Activated T-cell treated with anti-CD3 and anti-CD28 coated beads, Interleukin-2, amount 50 U/mL, for 72 hours (primary cell): ENCODE data around the gene ATXN7. TPM values are rescaled to one million over a fixed set of nuclear protein-coding genes. Genes with fewer than 3 reads are reported as not detected.

ENCODE experiments used
- ATAC-seq, 2 donors: fragments of 150-1000 bp; cut with Tn5 transposase; replicated peaks in 1 of 2; 2 replicates each; pipeline ENCODE4 v1.10.0; 2021; ENCODE audit warnings: moderate library complexity in 2 of 2, mild to moderate bottlenecking in 1 of 2
- DNase-seq, 2 donors: peaks; one replicate each; pipeline ENCODE4 v3.0.0; 2021 to 2022; ENCODE audit warnings: mixed read lengths in 1 of 2
- H3K27ac Mint-ChIP-seq: one replicate; pipeline ENCODE4 v1.8.0; 2022; ENCODE audit warnings: mild to moderate bottlenecking, moderate library complexity, mixed read lengths
- H3K27me3 Mint-ChIP-seq: one replicate; pipeline ENCODE4 v1.8.0; 2022; ENCODE audit warnings: low read depth, mixed read lengths
- H3K36me3 Mint-ChIP-seq, 2 donors: one replicate each; pipeline ENCODE4 v1.8.0; 2022; ENCODE audit warnings: mixed read lengths in 2 of 2, mild to moderate bottlenecking in 1 of 2; ENCODE audit not compliant: insufficient read depth in 2 of 2
- H3K4me1 Mint-ChIP-seq: one replicate; pipeline ENCODE4 v1.8.0; 2022; ENCODE audit warnings: low read depth, mixed read lengths
- H3K4me3 Mint-ChIP-seq, 2 donors: one replicate each; pipeline ENCODE4 v1.8.0; 2022; ENCODE audit warnings: mild to moderate bottlenecking in 2 of 2, mixed read lengths in 2 of 2, moderate library complexity in 2 of 2
- H3K9me3 Mint-ChIP-seq, 2 donors: one replicate each; pipeline ENCODE4 v1.8.0; 2022; ENCODE audit warnings: mixed read lengths in 2 of 2
- total RNA-seq, 2 donors: library from RNA; stranded (reverse); gene quantifications; one replicate each; pipeline ENCODE4 v1.2.3, GENCODE V29; 2022

ATXN7 gene
- total RNA-seq, 2 donors from 2014 or later = 49.9 to 51.3 TPM

DNA sequence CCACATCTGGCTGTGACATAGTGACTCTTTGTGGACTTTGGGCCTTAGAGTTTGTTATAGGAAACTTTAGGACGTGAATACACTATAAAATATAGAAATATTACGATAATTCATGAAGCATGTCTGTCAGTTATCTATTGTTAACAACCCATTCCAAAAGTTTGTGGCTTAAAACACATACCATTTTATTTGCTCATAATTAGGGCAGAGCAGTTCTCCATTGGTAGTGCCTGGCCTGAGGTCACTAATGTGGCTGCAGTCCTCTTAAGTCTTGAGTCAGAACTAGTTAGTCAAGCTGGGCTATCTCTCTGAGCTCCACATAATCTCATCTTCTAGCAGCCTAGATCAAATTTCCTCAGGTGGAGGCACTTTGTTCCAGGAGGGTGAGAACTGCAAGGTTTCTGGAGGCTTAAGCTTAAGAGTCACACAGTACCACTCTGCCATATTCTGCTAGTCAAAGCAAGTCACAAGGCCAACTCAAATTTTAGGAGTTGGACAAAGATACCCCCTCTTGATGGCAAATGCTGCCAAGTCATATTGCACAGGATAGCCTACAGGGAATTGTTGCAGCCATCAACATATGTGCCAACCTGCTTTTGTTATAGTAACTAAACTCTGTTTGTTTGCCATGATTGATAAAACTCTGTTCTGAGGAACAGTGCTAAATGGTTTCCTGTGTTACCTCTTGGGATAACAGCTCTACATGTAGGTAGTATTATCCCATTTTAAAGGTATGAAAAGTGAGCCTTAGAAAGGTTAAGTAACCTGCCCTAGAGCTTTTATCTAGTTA lies 8.7 kb downstream of the ATXN7 start:
- Mint-ChIP-seq H3K36me3 (peaks cover 0 to 3% of the 10 kb centered on the region in 2 donors), H3K27me3 (no peaks in the 10 kb centered on the region), H3K9me3 (no peaks in the 10 kb centered on the region), H3K4me1 (peaks cover 41% of the 10 kb centered on the region), H3K27ac (no peak overlapping the region), H3K4me3 (no peak overlapping the region)
- no peak for DNase-seq
- no peak for ATAC-seq

DNA sequence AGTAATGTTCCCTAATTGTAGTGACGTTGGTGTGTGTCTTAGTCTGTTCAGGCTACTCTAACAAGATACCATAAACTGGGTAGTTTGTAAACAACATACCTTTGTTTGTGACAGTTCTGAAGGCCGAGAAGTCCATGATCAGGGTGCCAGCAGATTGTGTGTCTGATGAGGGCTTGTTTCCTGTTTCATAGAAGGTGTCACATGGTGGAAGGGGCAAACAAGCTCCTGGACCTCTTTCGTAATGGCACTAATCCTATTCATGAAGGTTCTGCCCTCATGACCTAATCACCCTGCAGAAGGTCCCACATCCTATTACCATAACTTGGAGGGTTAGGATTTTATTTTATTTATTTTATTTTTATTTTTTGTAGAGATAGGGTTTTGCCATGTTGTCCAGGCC lies 11.1 kb downstream of the ATXN7 start:
- H3K27ac Mint-ChIP-seq = no peak overlapping the region
- H3K36me3 Mint-ChIP-seq = no peaks in the 10 kb centered on the region
- ATAC-seq (no peak), DNase-seq (no peak)
- no peaks in the 10 kb centered on the region for H3K9me3 Mint-ChIP-seq
- H3K4me1 Mint-ChIP-seq = peaks cover 48% of the 10 kb centered on the region
- no peak overlapping the region for H3K4me3 Mint-ChIP-seq
- H3K27me3 Mint-ChIP-seq = no peaks in the 10 kb centered on the region

DNA sequence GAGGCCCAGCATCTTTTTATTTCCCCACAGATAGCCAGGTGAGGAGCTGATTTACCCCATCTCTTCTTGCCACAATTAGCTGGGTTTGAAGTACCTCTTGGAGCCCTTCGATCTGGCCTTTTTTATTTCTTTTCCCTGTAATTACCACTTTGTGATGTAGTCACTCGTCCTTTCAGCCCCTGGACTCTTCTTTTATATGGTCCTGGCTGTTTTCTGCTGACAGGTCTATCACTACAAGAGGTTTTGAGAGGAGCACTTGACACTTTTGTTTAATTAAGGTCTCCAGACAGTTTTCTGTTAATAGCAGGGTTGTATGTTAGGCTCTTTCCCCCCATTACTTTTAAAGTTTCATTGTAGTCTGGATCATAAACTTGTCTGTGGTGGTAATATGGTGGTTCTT lies 11.8 kb downstream of the ATXN7 start:
- Mint-ChIP-seq H3K4me1 (peaks cover 47% of the 10 kb centered on the region), H3K36me3 (no peaks in the 10 kb centered on the region), H3K27ac (no peak overlapping the region), H3K9me3 (no peaks in the 10 kb centered on the region), H3K27me3 (no peaks in the 10 kb centered on the region), H3K4me3 (no peak overlapping the region)
- ATAC-seq (no peak), DNase-seq (no peak)

DNA sequence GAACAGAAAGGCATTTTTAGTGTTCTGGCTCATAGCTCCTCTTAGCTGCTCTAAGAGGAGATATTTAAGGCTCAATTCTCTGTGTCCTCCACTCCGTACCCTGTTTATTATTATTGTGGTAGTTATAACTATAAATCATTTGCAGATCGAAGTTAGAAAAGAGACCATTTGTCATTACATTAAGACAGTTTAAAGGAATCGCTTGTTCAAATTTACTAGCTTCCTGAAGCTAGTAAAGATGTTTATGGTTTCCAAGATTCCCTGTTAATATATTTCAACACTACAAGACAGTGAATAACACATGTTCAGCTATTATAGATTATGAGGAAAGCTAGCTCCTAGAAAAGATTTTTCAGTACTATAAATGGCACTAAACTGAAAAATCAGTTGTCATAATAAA lies 12.6 kb downstream of the ATXN7 start:
- no peaks in the 10 kb centered on the region for H3K9me3 Mint-ChIP-seq

DNA sequence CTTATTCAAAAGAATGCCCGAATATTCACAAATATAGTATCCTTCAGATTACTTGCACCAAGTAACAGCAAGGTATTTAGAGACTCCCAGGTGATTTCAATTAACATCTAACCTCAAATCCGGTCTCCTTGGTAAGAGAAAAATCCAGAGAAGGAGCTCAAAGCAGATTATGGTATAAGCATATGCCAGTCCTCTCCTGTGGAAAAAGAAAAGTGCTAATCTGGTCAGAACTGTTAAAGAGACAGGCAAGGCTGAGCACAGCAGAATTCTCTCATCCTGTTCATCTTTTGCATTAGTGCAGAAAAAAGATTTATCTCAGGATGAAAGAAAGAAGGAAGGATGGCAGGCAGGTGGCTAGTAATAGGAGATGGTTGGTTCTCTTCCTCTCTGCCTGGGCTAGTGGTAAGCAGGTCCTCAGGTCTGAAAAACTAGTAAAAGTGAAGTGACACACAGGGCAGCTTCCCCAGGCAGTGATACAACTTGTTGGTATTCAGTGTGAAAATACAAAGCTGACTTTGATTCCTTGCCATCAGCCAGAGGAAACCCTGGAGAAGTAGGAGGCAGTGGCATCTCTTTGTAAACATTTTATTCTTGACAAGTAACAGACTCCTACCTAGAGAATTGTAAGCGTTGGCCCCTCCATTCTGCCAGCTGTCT lies 14.2 kb downstream of the ATXN7 start:
- Mint-ChIP-seq H3K4me1 (peaks cover 45% of the 10 kb centered on the region), H3K9me3 (no peaks in the 10 kb centered on the region), H3K36me3 (no peaks in the 10 kb centered on the region), H3K27ac (no peak overlapping the region), H3K27me3 (no peaks in the 10 kb centered on the region), H3K4me3 (no peak overlapping the region)
- ATAC-seq (no peak), DNase-seq (no peak)

More for the DNA sequence above, 12.6 kb downstream of the ATXN7 start:
- no peaks in the 10 kb centered on the region for H3K36me3 Mint-ChIP-seq
- no peak for DNase-seq
- H3K27ac Mint-ChIP-seq = peak overlapping the region; percentile 81
- peaks cover 40% of the 10 kb centered on the region for H3K4me1 Mint-ChIP-seq
- H3K27me3 Mint-ChIP-seq = no peaks in the 10 kb centered on the region
- no peak overlapping the region for H3K4me3 Mint-ChIP-seq
- no peak for ATAC-seq

DNA sequence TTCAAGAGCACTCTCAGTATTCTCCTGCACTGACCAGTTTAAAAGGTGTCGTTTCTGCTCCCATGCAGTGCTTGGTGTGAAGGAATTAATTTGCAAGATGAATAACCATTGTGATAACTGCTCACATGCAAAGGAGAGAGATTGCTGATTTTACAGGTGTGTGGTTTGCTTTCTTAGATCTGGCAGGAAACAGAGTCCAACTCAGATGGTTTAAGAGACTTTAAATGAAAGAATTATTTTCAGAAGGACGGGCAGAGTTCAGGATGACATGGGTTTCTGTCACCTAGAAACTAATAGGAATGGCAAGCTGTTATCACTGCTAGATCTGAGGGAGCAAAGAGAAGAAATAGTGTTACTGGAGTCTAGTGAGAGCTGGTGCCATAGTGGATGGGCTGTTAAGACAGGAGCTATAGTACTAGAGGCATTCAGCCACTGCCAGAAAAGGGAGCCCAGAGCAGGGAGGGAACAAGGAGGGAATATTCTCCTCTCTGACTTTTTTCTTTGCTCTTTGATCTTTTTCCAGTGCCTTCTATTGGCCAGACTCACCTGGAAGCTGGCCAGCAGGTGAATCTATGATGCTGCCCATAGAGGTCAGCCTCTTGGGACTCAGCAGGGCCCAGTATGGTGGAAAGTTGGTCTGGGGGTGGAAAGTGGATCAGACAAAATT lies 14.9 kb downstream of the ATXN7 start:
- ATAC-seq = no peak

DNA sequence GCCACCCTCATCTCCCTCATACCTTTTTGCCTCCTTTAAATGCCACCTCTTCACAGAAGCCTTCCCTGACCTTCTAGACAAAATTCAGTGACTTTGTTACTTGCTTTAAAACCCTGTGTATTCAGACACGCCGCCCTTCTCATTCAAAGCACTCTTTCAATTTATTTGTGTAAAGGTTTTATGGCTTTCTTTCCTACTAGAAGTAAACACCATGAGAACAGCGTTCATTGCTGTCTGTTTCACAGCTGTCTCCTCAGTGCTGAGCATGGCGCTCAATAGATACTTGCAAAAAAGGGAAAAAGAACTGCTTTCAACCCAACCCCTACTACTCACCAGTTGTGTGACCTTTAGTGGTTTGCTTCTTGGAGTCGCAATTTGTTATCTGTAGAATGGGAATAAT lies 17.0 kb downstream of the ATXN7 start:
- no peak overlapping the region for H3K4me3 Mint-ChIP-seq
- no peaks in the 10 kb centered on the region for H3K9me3 Mint-ChIP-seq
- no peak for DNase-seq
- ATAC-seq = no peak
- no peaks in the 10 kb centered on the region for H3K27me3 Mint-ChIP-seq
- H3K36me3 Mint-ChIP-seq = no peaks in the 10 kb centered on the region
- peaks cover 33% of the 10 kb centered on the region for H3K4me1 Mint-ChIP-seq
- no peak overlapping the region for H3K27ac Mint-ChIP-seq

More for the DNA sequence above, 14.9 kb downstream of the ATXN7 start:
- DNase-seq = no peak
- Mint-ChIP-seq H3K27me3 (no peaks in the 10 kb centered on the region), H3K4me3 (no peak overlapping the region), H3K27ac (no peak overlapping the region), H3K9me3 (no peaks in the 10 kb centered on the region), H3K4me1 (peaks cover 45% of the 10 kb centered on the region), H3K36me3 (no peaks in the 10 kb centered on the region)

DNA sequence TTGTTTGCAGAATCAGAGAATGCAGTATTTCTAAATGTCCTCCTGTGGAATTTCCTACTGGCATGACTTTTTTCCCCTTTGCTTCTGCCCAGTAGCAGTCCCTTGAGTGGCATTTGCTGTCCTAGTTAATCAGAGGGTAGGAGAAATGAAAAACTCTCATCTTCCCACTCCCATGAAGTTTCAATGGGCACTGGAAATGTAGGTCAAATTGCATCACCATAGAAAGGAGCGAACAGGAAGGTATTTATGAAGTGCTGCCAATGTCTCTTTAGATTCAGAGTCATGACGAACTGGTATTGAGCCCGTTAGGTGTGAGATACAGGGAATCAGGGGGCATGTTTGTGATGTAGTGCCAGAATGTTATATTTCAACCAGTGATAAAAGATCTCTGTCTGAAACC lies 23.2 kb downstream of the ATXN7 start:
- Mint-ChIP-seq H3K27me3 (no peaks in the 10 kb centered on the region), H3K9me3 (no peaks in the 10 kb centered on the region), H3K27ac (no peak overlapping the region), H3K4me1 (peaks cover 12% of the 10 kb centered on the region), H3K36me3 (no peaks in the 10 kb centered on the region), H3K4me3 (no peak overlapping the region)
- ATAC-seq (no peak), DNase-seq (no peak)

DNA sequence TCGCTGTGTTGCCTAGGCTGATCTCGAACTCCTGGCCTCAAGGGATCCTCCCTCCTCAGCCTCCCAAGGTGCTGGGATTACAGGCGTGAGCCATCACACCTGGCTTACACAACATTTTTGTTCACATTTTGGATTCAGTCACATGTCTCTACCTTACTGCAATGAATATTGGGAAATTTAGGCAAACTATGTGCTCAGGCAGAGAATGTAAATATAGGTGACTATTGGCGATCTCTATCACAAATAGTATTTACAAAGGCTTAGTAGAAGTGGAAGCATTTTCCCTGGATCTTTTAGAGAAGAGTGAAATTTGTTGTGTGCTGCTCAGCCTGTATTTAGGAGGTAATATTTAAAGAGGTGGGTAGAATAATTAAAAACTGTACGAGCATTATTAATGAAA lies 27.9 kb downstream of the ATXN7 start:
- Mint-ChIP-seq H3K27me3 (no peaks in the 10 kb centered on the region), H3K36me3 (peaks cover 0 to 3% of the 10 kb centered on the region in 2 donors), H3K27ac (no peak overlapping the region), H3K4me3 (no peak overlapping the region), H3K4me1 (peaks cover 22% of the 10 kb centered on the region), H3K9me3 (no peaks in the 10 kb centered on the region)
- ATAC-seq = no peak
- no peak for DNase-seq

DNA sequence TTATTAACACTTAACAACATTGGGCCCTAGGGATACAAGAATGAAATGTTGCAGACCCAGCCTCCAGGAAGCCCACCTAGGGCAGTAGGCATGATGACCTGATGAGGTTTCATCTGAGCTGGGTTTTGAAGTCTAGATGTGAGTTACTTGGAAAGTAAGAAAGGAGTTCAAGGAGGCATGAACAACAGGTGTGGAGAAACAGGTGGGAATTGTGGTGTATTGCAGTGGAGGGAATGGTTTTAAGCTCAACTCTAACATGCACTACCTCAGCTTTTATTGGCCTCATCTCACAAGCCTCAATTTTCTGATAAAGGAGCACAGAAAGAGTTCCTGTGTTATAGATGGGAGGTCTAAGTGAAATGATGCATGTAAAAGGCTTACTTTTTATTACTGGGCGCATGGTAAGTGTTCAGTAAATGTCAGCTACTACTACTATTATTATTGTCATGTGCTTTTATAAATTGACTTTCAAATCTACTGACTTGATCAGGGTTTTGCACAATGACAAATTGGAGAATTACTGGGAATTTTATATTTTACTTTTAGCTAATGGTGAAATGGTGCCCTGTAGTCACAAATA lies 29.2 kb downstream of the ATXN7 start:
- peaks cover 23% of the 10 kb centered on the region for H3K4me1 Mint-ChIP-seq
- peaks cover 0 to 3% of the 10 kb centered on the region in 2 donors for H3K36me3 Mint-ChIP-seq
- H3K9me3 Mint-ChIP-seq = no peaks in the 10 kb centered on the region
- ATAC-seq (no peak), DNase-seq (no peak)
- no peaks in the 10 kb centered on the region for H3K27me3 Mint-ChIP-seq
- H3K4me3 Mint-ChIP-seq = no peak overlapping the region
- H3K27ac Mint-ChIP-seq = no peak overlapping the region

DNA sequence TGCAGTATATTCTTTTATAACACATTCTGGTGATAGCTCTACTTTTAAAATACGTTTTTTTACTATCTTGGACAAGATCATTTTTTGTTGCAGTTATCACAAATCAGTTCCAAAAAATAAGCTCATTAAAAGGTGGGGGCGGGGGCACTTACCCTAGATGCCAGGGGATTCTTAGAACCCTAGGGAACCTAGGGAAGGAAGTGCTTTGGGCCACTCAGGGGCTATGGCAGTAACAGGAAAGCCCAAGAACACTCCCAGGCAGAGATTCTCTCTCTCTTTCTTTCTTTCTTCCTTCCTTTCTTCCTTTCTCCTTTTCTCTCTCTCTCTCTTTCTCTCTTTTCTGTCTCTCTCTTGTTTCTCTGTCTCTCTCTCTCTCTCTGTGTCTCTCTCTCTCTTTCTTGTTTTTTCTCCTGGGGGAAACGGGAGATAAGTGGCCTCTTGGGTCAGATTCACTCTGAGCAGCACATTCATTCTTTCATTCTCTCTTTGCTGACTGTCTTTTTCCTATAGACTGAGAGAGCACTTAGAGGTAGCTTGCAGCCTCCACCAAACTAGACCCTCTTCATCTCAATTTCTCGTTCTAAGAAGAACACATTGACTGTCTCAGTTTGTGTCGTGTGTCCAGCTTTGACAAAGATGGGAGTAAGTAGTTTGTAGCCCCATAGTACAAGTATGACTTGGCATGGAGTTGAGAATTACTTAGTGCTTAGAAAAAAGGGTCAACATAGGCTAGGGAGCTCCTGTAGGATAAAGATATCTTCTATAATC lies 31.9 kb downstream of the ATXN7 start:
- DNase-seq = no peak

DNA sequence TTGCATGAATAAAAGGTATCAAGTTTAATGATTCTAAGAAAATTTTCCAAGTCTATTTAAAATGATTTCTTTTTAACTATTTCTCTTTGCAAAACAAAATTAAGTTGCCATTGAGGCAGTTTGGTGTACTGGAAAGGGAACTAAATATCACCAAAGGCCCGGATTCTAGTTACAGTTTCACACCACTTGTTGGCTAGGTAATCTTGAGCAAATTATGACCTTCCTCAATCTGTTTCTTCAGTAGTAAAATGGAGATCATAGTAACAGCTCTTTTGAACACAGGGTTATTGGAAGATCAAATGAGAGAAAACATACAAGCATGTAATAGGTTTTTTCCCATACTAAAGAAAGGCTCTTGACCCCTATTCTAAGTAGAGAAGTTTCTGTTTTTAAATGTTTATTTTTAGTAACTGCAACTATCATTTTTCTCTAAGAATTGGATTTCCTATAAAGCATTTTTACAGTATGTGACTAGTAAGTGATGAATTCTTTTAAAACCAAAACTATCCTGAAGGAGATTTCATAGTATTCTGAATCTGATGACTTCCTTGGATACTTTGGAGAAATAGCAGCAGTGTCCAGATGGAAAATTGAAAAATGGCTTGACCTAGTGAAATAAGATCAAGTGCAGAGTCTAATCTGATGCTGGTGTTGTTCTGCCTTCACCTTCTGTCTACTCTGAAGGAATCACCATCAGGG lies 32.8 kb downstream of the ATXN7 start:
- H3K36me3 Mint-ChIP-seq = peaks cover 9 to 13% of the 10 kb centered on the region in 2 donors
- peak overlapping the region in 1 of 2 donors; percentile 10 for H3K4me3 Mint-ChIP-seq
- H3K27me3 Mint-ChIP-seq = no peaks in the 10 kb centered on the region
- H3K9me3 Mint-ChIP-seq = no peaks in the 10 kb centered on the region
- peaks cover 37% of the 10 kb centered on the region for H3K4me1 Mint-ChIP-seq
- ATAC-seq (no peak), DNase-seq (no peak)
- H3K27ac Mint-ChIP-seq = peak overlapping the region; percentile 67

More for the DNA sequence above, 31.9 kb downstream of the ATXN7 start:
- ATAC-seq = peak; percentile 56 to 88
- Mint-ChIP-seq H3K27me3 (no peaks in the 10 kb centered on the region), H3K36me3 (peaks cover 7 to 8% of the 10 kb centered on the region in 2 donors), H3K4me3 (peak overlapping the region; percentile 8 to 72), H3K27ac (peak overlapping the region; percentile 94), H3K9me3 (no peaks in the 10 kb centered on the region), H3K4me1 (peaks cover 35% of the 10 kb centered on the region)
